Thyroid gland (tissue), 4 donors: ENCODE measurements around the gene HMGB3. TPM values are rescaled to one million over a fixed set of nuclear protein-coding genes. Genes with fewer than 3 reads are reported as not detected.
A peak's percentile ranks its signal among the peaks of the same experiment; 100 is the strongest.
"Not testable (repeated sequence)": the region's sequence is repeated elsewhere in the genome, so short reads cannot be mapped to it uniquely, and the experiment has no call there.

Experiments used
- DNase-seq, 2 donors: peaks; one replicate each; pipeline ENCODE4 v3.0.0-alpha.2; 2019
- H3K27ac ChIP-seq, 3 donors: fragments of 200-600 bp; sonication (generic); 1 replicate in 2 of 3; 2 replicates in 1 of 3; pipeline ENCODE4 v1.5.1; 2016 to 2019; ENCODE audit warnings: mild to moderate bottlenecking in 1 of 3, moderate library complexity in 1 of 3
- H3K27me3 ChIP-seq: fragments of 200-600 bp; sonication (generic); one replicate; pipeline ENCODE4 v1.5.1; 2019
- H3K36me3 ChIP-seq, 2 donors: fragments of 200-600 bp; sonication (generic); one replicate each; pipeline ENCODE4 v1.5.1; 2016 to 2019
- H3K4me1 ChIP-seq, 2 donors: fragments of 200-600 bp; sonication (generic); one replicate each; pipeline ENCODE4 v1.5.1; 2017 to 2019
- H3K4me3 ChIP-seq, 3 donors: fragments of 200-600 bp; sonication (generic); replicated peaks in 1 of 3; 1 replicate in 2 of 3; 2 replicates in 1 of 3; pipeline ENCODE4 v1.5.1; 2016; ENCODE audit warnings: mild to moderate bottlenecking in 1 of 3
- H3K9me3 ChIP-seq: fragments of 200-600 bp; sonication (generic); one replicate; pipeline ENCODE4 v1.5.1; 2017
- POLR2A ChIP-seq, 2 donors: fragments of 450-650 bp; IDR thresholded peaks; one replicate each; pipeline ENCODE4 v1.6.1; 2017; ENCODE audit warnings: antibody characterized with exemption in 2 of 2, mild to moderate bottlenecking in 2 of 2, moderate library complexity in 1 of 2
- WGBS, 2 donors: methylation state at CpG; one replicate each; pipeline ENCODE4 v1.1.5; 2017; 5-methylcytosine and 5-hydroxymethylcytosine counted together
- intact Hi-C: fragments of 100-400 bp; cut with DNase I; formaldehyde crosslinking; loops from one replicate; pipeline ENCODE4 v1.15.1; 2023
- total RNA-seq, 4 donors: library from RNA; depleted of rRNA; stranded (reverse); fragments of >200 nt; gene quantifications; one replicate each; pipeline ENCODE4 v1.2.3, GENCODE V29; 2016
- TF ChIP-seq, protein P1 (sequence below), 6 experiments: fragments of 200-600 bp in 3 of 6; fragments of 450-650 bp in 3 of 6; sonication (generic) in 3 of 6; IDR thresholded peaks; one replicate each; pipeline ENCODE4 v1.5.1; 2016 to 2019; ENCODE audit warnings: antibody characterized with exemption in 6 of 6, mild to moderate bottlenecking in 2 of 6, inconsistent platforms in 1 of 6, moderate library complexity in 1 of 6

HMGB3 gene
- total RNA-seq, 4 donors from 2014 or later = 5.6 to 9.1 (median 8.4) TPM

DNA sequence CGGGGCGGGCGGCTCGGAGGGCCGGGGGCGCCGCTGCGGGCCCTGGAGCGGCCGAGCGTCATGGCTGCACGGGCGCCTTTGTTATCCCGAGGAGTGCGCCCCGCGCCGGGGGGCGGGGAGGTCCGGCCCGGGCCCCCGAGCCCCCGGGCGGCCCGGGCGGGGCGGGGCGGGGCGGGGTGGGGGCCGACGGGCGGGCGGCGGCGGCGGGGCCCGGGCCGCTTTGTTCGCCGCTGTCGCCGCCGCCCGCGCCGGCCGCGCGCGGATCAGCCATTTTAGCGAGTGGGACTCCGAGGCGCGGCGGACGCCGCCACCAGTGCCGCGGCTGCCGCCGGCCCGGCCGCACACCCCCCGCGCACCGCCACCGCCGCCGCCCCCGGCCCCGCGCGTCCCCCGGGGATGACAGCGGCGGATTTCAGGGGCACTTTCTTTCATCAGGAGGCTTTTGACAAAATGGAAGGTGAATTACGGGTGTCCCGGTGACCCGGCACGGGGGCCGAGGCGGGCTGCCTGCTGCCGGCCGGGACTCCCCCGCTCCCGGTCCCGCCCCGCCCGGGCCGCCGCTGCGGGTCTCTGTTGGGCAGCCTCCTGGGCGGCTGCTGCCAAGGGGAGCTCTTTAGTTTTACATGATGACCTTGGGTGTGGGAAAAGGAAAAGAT lies 1.2 kb downstream of the HMGB3 start:
- intact Hi-C loops = no loop called here
- no peaks in the 10 kb centered on the region for H3K27me3 ChIP-seq
- DNase-seq = peak in 1 of 2 donors; percentile 6
- no peak overlapping the region for H3K27ac ChIP-seq
- no peak for TF ChIP-seq POLR2A (IDR thresholded peaks at IDR 0.05)
- TF ChIP-seq, protein P1, sequence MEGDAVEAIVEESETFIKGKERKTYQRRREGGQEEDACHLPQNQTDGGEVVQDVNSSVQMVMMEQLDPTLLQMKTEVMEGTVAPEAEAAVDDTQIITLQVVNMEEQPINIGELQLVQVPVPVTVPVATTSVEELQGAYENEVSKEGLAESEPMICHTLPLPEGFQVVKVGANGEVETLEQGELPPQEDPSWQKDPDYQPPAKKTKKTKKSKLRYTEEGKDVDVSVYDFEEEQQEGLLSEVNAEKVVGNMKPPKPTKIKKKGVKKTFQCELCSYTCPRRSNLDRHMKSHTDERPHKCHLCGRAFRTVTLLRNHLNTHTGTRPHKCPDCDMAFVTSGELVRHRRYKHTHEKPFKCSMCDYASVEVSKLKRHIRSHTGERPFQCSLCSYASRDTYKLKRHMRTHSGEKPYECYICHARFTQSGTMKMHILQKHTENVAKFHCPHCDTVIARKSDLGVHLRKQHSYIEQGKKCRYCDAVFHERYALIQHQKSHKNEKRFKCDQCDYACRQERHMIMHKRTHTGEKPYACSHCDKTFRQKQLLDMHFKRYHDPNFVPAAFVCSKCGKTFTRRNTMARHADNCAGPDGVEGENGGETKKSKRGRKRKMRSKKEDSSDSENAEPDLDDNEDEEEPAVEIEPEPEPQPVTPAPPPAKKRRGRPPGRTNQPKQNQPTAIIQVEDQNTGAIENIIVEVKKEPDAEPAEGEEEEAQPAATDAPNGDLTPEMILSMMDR (IDR thresholded peaks at IDR 0.05) = no peak
- H3K9me3 ChIP-seq = no peaks in the 10 kb centered on the region
- WGBS, 2 donors = no CpG with 5 or more reads among the region's 93 CpGs
- peak overlapping the region in 1 of 3 donors; percentile 10 for H3K4me3 ChIP-seq
- H3K36me3 ChIP-seq = no peaks in the 10 kb centered on the region
- H3K4me1 ChIP-seq = peaks cover 0 to 4% of the 10 kb centered on the region in 2 donors

DNA sequence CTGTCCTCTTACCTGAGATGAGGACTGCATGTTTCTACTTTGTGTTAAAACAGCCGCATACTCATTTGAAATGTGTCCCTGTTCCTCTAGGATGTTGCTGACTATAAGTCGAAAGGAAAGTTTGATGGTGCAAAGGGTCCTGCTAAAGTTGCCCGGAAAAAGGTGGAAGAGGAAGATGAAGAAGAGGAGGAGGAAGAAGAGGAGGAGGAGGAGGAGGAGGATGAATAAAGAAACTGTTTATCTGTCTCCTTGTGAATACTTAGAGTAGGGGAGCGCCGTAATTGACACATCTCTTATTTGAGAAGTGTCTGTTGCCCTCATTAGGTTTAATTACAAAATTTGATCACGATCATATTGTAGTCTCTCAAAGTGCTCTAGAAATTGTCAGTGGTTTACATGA lies 4.6 kb downstream of the HMGB3 start:
- H3K9me3 ChIP-seq, H3K36me3 ChIP-seq, H3K27ac ChIP-seq, H3K4me3 ChIP-seq, intact Hi-C loops, H3K27me3 ChIP-seq, H3K4me1 ChIP-seq, DNase-seq: not testable (repeated sequence)
- WGBS, 2 donors = 96 to 98% methylated on average over 6 of the region's 6 CpGs

DNA sequence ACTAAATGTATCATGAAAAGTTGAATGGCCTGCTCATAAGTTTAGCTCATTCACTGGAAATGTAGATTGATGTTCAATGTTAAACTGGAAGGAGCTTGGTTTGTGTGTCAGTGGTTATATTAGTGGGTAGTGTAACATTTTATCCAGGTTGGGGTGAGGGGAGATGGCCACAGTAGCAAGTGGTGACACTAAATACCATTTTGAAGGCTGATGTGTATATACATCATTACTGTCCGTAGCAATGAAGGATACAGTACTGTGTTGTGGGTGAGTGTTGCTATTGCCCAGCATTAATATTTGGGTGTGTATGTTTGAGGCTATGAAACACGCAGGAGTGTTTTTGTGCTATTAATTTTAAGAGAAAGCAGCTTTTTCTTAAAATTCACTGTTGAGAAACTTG lies 6.3 kb downstream of the HMGB3 start:
- 89 to 97% methylated on average over 2 of the region's 2 CpGs for WGBS, 2 donors
- Histone ChIP-seq H3K36me3 (no peaks in the 10 kb centered on the region), H3K27ac (no peak overlapping the region), H3K4me1 (no peaks in the 10 kb centered on the region), H3K9me3 (no peaks in the 10 kb centered on the region), H3K4me3 (no peak overlapping the region), H3K27me3 (no peaks in the 10 kb centered on the region)
- TF ChIP-seq, protein P1 (IDR thresholded peaks at IDR 0.05) = no peak
- no peak for TF ChIP-seq POLR2A (IDR thresholded peaks at IDR 0.05)
- no peak for DNase-seq
- intact Hi-C loops = no loop called here

DNA sequence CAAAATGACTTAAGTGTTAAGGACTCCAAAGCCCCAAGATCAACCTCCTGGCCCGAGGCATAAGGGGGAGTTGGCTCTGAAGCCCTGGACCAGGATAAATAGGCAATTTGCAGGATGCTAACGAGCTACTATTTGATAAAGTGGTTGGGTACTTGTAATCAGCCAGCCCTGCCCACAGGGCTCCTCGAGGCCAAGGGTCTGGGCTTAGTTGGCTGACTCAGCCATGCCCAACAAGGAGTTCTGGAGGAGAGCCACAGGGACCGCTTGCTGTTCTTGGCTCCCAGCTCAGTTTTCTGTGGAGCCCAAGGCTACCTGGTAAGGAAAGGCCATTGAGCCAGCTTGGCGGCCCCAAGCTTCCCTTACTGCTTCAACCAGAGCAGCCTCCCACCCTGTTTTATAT lies 7.8 kb downstream of the HMGB3 start:
- intact Hi-C loops = no loop called here

DNA sequence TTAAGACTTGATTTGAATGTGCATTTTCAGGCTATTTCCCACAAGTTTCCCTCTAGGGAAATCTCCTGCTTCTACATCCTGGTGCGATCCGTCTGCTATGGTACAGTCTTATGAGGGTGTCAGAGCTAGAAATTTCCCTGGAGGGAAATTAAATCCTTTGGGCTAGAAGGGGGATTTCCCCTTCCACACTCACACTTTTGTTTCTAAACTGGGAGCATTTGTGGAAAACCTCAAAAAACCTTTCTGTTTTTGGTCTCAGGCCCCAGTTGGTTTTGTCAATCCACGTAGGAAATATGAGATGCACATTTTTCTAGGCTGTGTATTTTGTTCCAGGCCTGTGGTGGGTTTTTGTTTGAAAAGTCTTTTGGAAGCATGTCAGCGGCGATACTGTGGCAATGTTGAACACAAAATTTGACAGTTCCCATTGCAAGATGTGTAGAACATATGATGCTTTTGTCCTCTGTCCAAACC lies 17.8 kb downstream of the HMGB3 start:
- Histone ChIP-seq H3K27ac (no peak overlapping the region), H3K27me3 (no peaks in the 10 kb centered on the region), H3K9me3 (no peaks in the 10 kb centered on the region), H3K4me1 (no peaks in the 10 kb centered on the region), H3K36me3 (no peaks in the 10 kb centered on the region), H3K4me3 (no peak overlapping the region)
- no peak for TF ChIP-seq POLR2A (IDR thresholded peaks at IDR 0.05)
- TF ChIP-seq, protein P1 (IDR thresholded peaks at IDR 0.05) = no peak
- DNase-seq = no peak
- intact Hi-C loops = no loop called here
- WGBS, 2 donors = 70 to 84% methylated on average over 5 of the region's 5 CpGs

More for the DNA sequence above, 7.8 kb downstream of the HMGB3 start:
- no peaks in the 10 kb centered on the region for H3K27me3 ChIP-seq
- no peak for DNase-seq
- no peaks in the 10 kb centered on the region for H3K9me3 ChIP-seq
- no peak overlapping the region for H3K4me3 ChIP-seq
- H3K27ac ChIP-seq = no peak overlapping the region
- no peaks in the 10 kb centered on the region for H3K4me1 ChIP-seq
- H3K36me3 ChIP-seq = no peaks in the 10 kb centered on the region
- 61 to 100% methylated on average over 1 to 5 of the region's 5 CpGs for WGBS, 2 donors
- TF ChIP-seq, protein P1 (IDR thresholded peaks at IDR 0.05) = no peak
- TF ChIP-seq POLR2A (IDR thresholded peaks at IDR 0.05) = no peak
